Fibroblast of peridontal ligament (primary cell): ENCODE measurements around the gene TENT4B.
"Not testable (repeated sequence)": the region's sequence is repeated elsewhere in the genome, so short reads cannot be mapped to it uniquely, and the experiment has no call there.

ENCODE experiments used
- DNase-seq: peaks from one replicate; pipeline ENCODE4 v3.0.0-alpha.2; 2010; ENCODE audit errors: extremely low read depth

TENT4B gene

DNA sequence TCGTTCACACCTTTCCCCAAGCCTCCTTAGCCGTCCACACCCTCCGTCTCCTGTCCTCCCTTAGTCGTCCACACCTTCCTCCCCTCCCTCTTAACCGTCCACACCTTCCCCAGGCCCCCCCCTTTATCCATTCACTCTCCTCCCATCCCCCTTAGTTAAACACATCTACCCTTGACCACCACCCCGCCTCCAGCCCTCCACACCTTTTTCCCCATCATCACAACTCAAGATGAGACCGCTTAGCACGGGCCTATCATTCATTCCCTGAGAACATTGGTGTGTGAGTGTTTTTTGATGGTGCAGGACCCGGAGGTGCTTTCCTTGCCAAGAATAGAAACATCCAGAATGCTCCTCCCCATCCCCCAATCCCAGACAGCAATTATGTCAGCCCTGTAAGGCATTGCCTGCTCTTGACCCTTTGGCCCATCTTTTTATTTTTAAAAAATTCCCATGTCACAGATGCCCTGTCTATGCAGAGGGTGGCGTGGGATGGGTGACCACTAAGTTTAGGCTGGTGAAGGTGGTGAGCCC is 1.4 kb downstream of the TENT4B start:
- peak; percentile 20 for DNase-seq

DNA sequence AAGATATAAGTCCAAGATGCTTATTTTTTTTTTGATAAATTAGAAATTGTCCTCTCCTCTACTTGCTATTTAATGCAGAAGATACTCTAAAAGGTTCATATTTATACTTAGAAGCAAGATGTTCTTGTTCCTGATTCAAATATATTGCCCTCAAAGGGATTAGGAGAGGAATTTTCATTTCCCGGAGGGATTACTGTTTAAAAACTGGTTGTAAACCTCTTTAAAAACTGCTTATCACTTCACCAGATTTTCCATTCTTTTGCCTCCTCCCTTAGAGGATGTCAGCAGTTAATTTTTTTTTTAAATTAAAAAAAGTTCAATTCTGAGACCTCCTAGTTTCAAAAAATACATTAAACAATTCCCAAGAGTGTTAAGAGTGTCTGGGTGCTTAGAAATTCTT is 2.8 kb downstream of the TENT4B start:
- no peak for DNase-seq

GRCh38 chr16:50156590-50156989 is 3.5 kb downstream of the TENT4B start:
- DNase-seq = no peak

- peak; percentile 52 for DNase-seq
These were observed 7.5 kb downstream of the TENT4B start for GRCh38 chr16:50160495-50161164.

GRCh38 chr16:50161950-50162349 is 8.8 kb downstream of the TENT4B start:
- DNase-seq = no peak

DNA sequence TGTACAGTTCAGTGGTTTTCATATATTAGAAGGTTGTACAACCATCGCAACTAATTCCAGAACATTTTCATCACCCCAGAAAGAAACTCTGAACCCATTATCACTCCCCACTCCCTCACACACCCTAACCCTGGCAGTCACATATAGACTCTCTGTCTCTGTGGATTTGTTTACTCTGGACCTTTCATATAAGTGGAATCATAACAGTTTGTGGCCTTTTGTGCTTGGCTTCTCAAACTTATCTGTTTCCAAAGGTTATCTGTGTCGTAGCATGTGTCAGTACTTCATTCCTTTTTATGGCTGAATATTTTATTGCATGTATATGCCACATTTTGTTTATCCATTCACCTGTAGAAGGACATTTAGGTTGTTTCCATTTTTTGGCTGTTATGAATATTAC is 12.4 kb downstream of the TENT4B start:
- no peak for DNase-seq

GRCh38 chr16:50166511-50167500 is 13.7 kb downstream of the TENT4B start:
- no peak for DNase-seq

DNA sequence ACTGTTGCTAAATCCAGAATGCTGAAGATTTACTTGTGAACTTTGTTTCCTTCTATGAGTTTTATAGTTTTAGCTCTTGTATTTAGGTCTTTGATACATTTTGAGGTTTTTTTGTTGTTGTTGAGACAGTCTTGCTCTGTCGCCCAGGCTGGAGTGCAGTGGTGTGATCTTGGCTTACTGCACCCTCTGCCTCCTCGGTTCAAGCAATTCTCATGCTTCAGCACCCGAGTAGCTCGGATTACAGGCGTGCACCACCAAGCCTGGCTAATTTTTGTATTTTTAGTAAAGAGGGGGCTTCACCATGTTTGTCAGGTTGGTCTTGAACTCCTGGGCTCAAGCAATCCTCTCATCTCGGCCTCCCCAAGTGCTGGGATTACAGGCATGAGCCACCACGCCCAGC is 14.4 kb downstream of the TENT4B start:
- DNase-seq = no peak

DNA sequence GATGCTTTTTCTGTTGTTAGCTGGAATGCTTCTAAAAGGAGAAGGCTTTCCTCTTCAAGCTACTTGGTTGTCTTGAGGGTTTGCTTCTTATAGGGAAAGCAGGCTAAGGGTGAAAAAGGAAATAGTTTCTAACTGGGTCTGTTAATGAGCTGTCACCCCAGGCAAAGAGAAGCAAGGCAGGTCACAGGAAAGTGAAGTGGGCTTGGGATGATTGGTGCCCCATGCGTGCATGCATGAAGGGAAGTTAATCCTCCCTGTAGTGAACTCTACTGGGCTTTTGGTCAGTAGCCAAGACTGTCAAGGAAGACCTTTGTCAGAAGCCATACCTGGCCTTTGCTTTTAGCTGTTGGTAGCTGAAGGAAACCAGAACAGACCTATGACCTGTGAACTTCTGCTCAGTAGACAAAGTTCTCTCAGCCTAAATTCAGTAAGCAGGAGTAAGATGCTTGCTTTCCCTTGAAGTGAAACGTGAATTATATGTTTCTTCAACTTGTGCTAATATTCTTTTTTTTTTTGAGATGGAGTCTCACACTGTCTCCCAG is 16.5 kb downstream of the TENT4B start:
- DNase-seq = no peak

DNA sequence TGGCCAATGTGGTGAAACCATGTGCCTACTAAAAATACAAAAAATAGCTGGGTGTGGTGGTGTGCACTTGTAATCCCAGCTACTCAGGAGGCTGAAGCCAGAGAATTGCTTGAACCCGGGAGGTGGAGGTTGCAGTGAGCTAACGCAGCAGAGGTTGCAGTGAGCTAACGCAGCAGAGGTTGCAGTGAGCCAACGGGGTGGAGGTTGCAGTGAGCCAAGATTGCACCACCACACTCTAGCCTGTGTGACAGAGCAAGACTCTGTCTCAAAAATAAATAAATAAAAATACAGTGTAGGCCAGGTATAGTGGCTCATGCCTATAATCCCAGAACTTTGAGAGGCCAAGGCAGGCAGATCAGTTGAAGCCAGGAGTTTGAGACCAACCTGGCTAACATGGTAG is 18.7 kb downstream of the TENT4B start:
- DNase-seq = not testable (repeated sequence)

- no peak for DNase-seq
These were observed 19.3 kb downstream of the TENT4B start for GRCh38 chr16:50172195-50172922.

GRCh38 chr16:50173316-50173715 is 20.2 kb downstream of the TENT4B start:
- DNase-seq = no peak

DNA sequence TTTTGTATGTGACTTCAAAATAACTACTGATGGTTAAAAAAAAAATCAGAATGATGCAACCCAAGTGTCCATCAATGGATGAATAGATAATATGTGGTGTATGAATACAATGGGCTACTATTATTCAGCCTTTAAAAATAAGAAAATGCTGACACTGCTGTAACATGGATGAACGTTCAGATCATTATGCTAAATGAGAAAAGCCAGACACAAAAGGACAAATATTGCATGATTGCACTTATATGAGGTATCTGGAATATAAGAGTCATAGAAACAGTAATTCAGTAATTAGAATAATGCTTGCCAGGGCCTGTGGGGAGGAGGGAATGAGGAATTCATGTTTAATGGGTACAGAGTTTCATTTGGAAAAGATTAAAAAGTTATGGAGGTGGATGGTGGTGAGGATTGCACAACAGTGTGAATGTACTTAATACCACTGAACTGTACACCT is 25.4 kb downstream of the TENT4B start:
- DNase-seq = no peak

GRCh38 chr16:50182441-50182840 is 29.3 kb downstream of the TENT4B start:
- no peak for DNase-seq

DNA sequence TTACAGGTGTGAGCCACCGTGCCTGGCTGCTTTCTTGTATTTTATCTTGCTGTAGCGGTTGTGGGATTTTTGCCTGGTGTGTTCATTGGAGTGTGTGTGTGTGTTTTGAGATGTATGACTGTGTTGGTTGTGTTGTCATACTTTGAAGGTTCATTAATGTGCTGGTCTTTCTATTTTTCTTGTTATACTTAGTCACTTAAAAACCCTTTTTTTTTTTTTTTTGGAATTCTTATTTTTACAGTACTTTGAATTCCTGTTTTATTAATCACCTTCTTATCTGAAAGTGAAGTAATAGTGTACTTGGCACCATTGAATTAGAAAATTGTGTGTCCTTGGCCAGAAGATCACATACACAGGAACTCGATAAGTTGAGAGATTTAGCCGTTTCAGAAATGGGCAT is 30.2 kb downstream of the TENT4B start:
- DNase-seq = peak; percentile 13

DNA sequence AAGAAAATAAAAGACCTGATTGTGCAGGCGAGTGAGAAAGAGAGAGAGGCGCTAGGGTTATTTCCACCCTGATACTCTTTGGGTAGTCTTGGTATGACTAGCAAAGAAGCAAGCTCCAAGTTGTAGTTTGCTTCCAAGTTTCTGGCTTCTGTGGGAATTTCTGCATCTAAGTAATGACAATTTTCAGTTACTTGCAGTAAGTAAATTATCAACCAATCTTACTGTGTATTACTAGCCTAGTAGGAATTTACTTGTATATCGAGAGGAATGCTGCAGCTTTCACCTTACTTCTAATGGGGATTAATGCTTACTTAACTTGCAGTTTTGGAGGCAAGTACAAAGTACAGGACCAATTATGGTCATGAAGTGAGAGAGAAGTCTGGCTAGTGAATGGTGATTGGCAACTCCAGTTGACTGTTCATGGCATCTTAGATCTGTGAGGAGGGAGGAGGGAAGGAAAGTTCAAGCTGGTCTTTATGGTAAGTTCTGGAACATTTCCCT is 31.9 kb downstream of the TENT4B start:
- peak; percentile 35 for DNase-seq

DNA sequence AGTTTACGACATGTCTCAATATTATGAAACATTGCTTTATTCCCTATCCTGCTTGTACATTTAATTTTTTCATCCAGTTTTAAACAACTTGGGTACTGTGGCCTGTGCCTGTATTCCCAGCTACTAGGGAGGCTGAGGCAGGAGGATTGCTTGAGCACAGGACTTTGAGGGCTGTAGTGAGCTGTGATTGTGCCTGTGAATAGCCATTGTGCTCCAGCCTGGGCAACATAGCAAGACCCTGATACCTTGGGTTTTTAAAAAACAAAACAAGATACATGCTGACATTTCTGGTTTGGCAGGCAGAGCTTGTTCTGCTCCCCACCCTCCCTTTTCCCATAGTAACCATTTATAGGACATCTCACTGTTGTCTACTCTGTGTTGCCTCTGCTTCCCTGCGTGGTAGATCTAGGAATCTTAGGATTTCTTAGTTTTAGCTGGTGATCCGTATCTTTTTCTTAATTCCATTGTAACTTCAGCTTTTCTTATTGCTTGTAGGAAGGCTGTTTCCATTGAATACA is 35.6 kb downstream of the TENT4B start:
- no peak for DNase-seq

- DNase-seq = no peak
These were observed 37.2 kb downstream of the TENT4B start for GRCh38 chr16:50190292-50190691.

DNA sequence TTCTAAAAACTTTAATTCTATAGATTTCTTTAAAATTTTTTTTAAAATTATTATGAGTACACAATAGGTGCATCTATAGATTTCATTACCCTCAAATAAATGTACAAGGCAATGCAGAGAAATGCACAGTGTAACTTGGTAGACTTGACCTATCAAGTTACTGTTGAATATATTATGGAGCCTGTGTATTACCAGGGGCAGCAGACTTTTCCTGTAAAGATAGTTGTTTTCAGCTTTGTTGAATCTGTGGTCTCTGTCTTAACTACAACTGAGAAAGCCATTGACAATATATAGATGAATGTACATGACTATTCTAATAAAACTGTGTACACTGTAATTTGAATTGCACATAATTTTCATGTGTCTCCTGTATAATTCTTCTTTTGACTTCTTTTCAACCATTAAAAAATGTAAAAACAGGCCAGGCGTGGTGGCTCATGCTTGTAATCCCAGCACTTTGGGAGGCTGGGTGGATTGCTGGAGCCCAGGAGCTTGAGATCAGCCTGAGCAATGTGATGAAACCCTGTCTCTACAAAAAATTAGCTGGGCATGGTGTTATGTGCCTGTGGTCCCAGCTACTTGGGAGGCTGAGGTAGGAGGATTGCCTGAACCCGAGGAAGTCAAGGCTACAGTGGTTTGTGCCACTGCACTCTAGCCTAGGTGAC is 39.4 kb downstream of the TENT4B start:
- DNase-seq = no peak

DNA sequence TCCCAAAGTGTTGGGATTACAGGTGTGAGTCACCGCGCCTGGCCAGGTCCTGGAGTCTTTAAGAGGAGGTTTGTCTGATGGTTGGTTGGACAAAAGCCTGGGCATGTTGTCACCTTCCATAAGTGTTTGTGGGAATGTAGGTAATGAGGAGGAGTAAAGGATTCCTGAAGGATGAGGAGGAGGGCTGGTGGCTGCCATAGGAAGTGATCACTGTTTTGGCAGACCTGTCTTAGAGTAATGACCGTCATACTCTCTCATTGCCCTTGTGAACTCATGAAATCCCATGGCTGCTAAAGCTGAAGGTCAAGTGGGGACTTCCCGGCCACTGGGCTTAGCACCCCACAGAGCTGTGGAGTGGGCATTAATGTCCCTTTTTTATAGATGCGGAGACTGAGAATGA is 40.5 kb downstream of the TENT4B start:
- no peak for DNase-seq

DNA sequence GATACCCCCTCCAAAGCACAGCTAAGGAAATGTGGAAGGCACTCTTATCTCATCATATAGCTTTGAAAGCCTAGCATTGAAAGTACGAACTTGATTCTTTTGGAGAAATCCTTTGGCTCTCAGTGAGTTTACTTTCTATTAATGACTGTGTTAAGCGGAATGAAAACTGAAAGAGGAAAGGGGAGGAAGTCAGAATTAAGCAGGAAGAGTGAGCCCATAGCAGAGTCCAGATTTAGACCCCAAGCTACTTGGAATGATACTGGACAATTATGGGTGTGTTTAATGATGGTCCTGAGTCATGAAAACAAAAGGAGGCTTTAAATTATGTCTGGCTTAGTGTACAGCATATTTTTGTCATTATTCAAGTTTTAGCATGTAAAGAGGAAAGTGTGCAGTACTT is 42.2 kb downstream of the TENT4B start:
- peak; percentile 58 for DNase-seq
